Measurements from ENCODE around the gene IL18R1. TPM values are rescaled to one million over a fixed set of nuclear protein-coding genes. Genes with fewer than 3 reads are reported as not detected.

IL18R1 gene
- total and polyA plus RNA-seq, 9 of the 15 experiments (the other 6 are each of a cell fraction or from before 2014, with no cell fraction given), result 0.55 to 10.0 (median 2.5) TPM

GRCh38 chr2:102421890-102422759, 66.5 kb downstream of the IL18R1 start (continued):
- peak; percentile 27 to 44; a peak in 3 of 4 replicates for TF ChIP-seq RAD21 (CRISPR knock-in tag; conservative IDR thresholded peaks at IDR 0.05 in 1 of 2, IDR thresholded peaks at IDR 0.05 in 1 of 2)
- TF ChIP-seq ZNF431 (CRISPR knock-in tag; IDR thresholded peaks at IDR 0.05), result no peak
- TF ChIP-seq IRF2 (CRISPR knock-in tag; IDR thresholded peaks at IDR 0.05), result no peak
- TF ChIP-seq SRSF1 (IDR thresholded peaks at IDR 0.05; ENCODE audit: low read depth, low read length), result no peak
- no peak for TF ChIP-seq NFE2L1 (tag; IDR thresholded peaks at IDR 0.05; ENCODE audit: borderline replicate concordance, low read depth)
- TF ChIP-seq TRIM25 (IDR thresholded peaks at IDR 0.05; ENCODE audit: borderline replicate concordance), result no peak
- no peak for TF ChIP-seq CEBPZ (IDR thresholded peaks at IDR 0.05; ENCODE audit: borderline replicate concordance, low read depth, low read length)
- TF ChIP-seq ZBED1 (IDR thresholded peaks at IDR 0.05), result no peak
- no peak for TF ChIP-seq NFATC3 (IDR thresholded peaks at IDR 0.05)
- no peak for TF ChIP-seq ZNF740 (CRISPR knock-in tag; IDR thresholded peaks at IDR 0.05)
- no peak for TF ChIP-seq ZNF740 (tag; IDR thresholded peaks at IDR 0.05)
- no peak for TF ChIP-seq MED1 (CRISPR knock-in tag; IDR thresholded peaks at IDR 0.05; ENCODE audit: borderline replicate concordance)
- TF ChIP-seq ETV6 (IDR thresholded peaks at IDR 0.05; ENCODE audit: borderline replicate concordance in 1 of 2, low read depth in 2 of 2, low read length in 1 of 2), result peak; percentile 82 to 86
- no peak for TF ChIP-seq ETV6 (CRISPR knock-in tag; IDR thresholded peaks at IDR 0.05; ENCODE audit: borderline replicate concordance)
- TF ChIP-seq TFAP4 (CRISPR knock-in tag; IDR thresholded peaks at IDR 0.05; ENCODE audit: borderline replicate concordance), result peak; percentile 39; the same call in 1 of the 2 replicates
- TF ChIP-seq ZBTB5 (IDR thresholded peaks at IDR 0.05), result no peak
- no peak for TF ChIP-seq CC2D1A (IDR thresholded peaks at IDR 0.05)

Data from K562 (cell line).